Liver (tissue), 9 donors: ENCODE measurements around the gene RPL29. TPM values are rescaled to one million over a fixed set of nuclear protein-coding genes. Genes with fewer than 3 reads are reported as not detected.

Source experiments
- DNase-seq: peaks from one replicate; pipeline ENCODE4 v3.0.0-alpha.2; 2017; ENCODE audit warnings: low spot score
- H3K27ac ChIP-seq, 2 donors: one replicate each; pipeline ENCODE4 v1.7.0; 2013; ENCODE audit warnings: inconsistent platforms in 2 of 2, low read length in 2 of 2, control low read depth in 1 of 2, low read depth in 1 of 2, mild to moderate bottlenecking in 1 of 2
- H3K27me3 ChIP-seq, 4 donors: one replicate each; pipeline versions ENCODE4 v1.6.1 to v1.7.0; 2013; ENCODE audit warnings: low read length in 3 of 4, inconsistent platforms in 1 of 4, mild to moderate bottlenecking in 1 of 4, moderate library complexity in 1 of 4; ENCODE audit not compliant: control insufficient read depth in 4 of 4, insufficient read depth in 4 of 4
- H3K36me3 ChIP-seq, 4 donors: one replicate each; pipeline versions ENCODE4 v1.6.1 to v1.7.0; 2013; ENCODE audit warnings: low read length in 3 of 4, mild to moderate bottlenecking in 3 of 4, low read depth in 1 of 4, moderate library complexity in 1 of 4; ENCODE audit not compliant: control insufficient read depth in 4 of 4, insufficient read depth in 3 of 4
- H3K4me1 ChIP-seq, 4 donors: one replicate each; pipeline versions ENCODE4 v1.6.1 to v1.7.0; 2013; ENCODE audit warnings: low read length in 3 of 4, mild to moderate bottlenecking in 3 of 4, moderate library complexity in 1 of 4; ENCODE audit not compliant: control insufficient read depth in 4 of 4, insufficient read depth in 4 of 4
- H3K4me3 ChIP-seq, 3 donors: one replicate each; pipeline versions ENCODE4 v1.6.1 to v1.7.0; 2013; ENCODE audit warnings: low read length in 3 of 3, control low read depth in 1 of 3, low read depth in 1 of 3, mild to moderate bottlenecking in 1 of 3
- H3K9ac ChIP-seq, 2 donors: one replicate each; pipeline ENCODE4 v1.7.0; 2013; ENCODE audit warnings: low read length in 2 of 2, mild to moderate bottlenecking in 2 of 2, moderate library complexity in 2 of 2, control low read depth in 1 of 2, low read depth in 1 of 2
- H3K9me3 ChIP-seq, 4 donors: one replicate each; pipeline versions ENCODE4 v1.6.1 to v1.7.0; 2013; ENCODE audit warnings: low read length in 3 of 4; ENCODE audit not compliant: control insufficient read depth in 4 of 4
- EGR1 ChIP-seq, 2 donors: IDR thresholded peaks; 2 replicates each; pipeline ENCODE4 v1.6.1; 2016 to 2018; ENCODE audit warnings: antibody characterized with exemption in 2 of 2, low read depth in 2 of 2
- FOXA1 ChIP-seq: IDR thresholded peaks from 2 replicates; pipeline ENCODE4 v1.6.1; 2016; ENCODE audit warnings: antibody characterized with exemption
- FOXA2 ChIP-seq: IDR thresholded peaks from 2 replicates; pipeline ENCODE4 v1.6.1; 2016; ENCODE audit warnings: antibody characterized with exemption
- GABPA ChIP-seq, 2 donors: IDR thresholded peaks in 1 of 2; conservative IDR thresholded peaks in 1 of 2; 2 replicates each; pipeline ENCODE4 v1.6.1; 2016; ENCODE audit warnings: antibody characterized with exemption in 2 of 2, mild to moderate bottlenecking in 1 of 2, moderate library complexity in 1 of 2
- HNF4A ChIP-seq, 2 donors: conservative IDR thresholded peaks; 2 replicates each; pipeline ENCODE4 v1.6.1; 2016; ENCODE audit warnings: antibody characterized with exemption in 2 of 2, mild to moderate bottlenecking in 2 of 2
- JUND ChIP-seq, 2 donors: IDR thresholded peaks; 2 replicates each; pipeline ENCODE4 v1.6.1; 2016; ENCODE audit warnings: antibody characterized with exemption in 2 of 2
- NR2F2 ChIP-seq: IDR thresholded peaks from 2 replicates; pipeline ENCODE4 v1.6.1; 2016; ENCODE audit warnings: antibody characterized with exemption
- RAD21 ChIP-seq, 2 donors: IDR thresholded peaks; 2 replicates each; pipeline ENCODE4 v1.6.1; 2016; ENCODE audit warnings: antibody characterized with exemption in 2 of 2, mild to moderate bottlenecking in 2 of 2
- TAF1 ChIP-seq: conservative IDR thresholded peaks from 2 replicates; pipeline ENCODE4 v1.6.1; 2016; ENCODE audit warnings: antibody characterized with exemption, mild to moderate bottlenecking
- YY1 ChIP-seq: IDR thresholded peaks from 2 replicates; pipeline ENCODE4 v1.6.1; 2016; ENCODE audit warnings: antibody characterized with exemption, mild to moderate bottlenecking
- WGBS: extraction: QIAGEN DNeasy Blood & Tissue Kit; methylation state at CpG from one replicate; pipeline ENCODE4 v1.1.7; 2013; 5-methylcytosine and 5-hydroxymethylcytosine counted together
- polyA plus RNA-seq, 2 donors: library from polyadenylated mRNA; stranded (reverse) in 1 of 2; unstranded in 1 of 2; fragments of 200-250 nt in 1 of 2; fragments of >200 nt in 1 of 2; fragmentation: Nextera tagmentation in 1 of 2; extraction: Ambion mirVana in 1 of 2; gene quantifications; one replicate each; pipeline versions ENCODE4 v1.2.1 to v1.2.3, GENCODE V29; 2013 to 2015
- total RNA-seq, 2 donors: library from RNA; depleted of rRNA; stranded (reverse); fragments of >200 nt; gene quantifications; one replicate each; pipeline ENCODE4 v1.2.3, GENCODE V29; 2014
- TF ChIP-seq, protein P1 (sequence below): IDR thresholded peaks from 2 replicates; pipeline ENCODE4 v1.6.1; 2016; ENCODE audit warnings: antibody characterized with exemption, mild to moderate bottlenecking
- TF ChIP-seq, protein P2 (sequence below): IDR thresholded peaks from 2 replicates; pipeline ENCODE4 v1.6.1; 2016; ENCODE audit warnings: antibody characterized with exemption
- donor health status: healthy.
- donor health status: healthy.
- donor health status: healthy.
- donor health status: healthy.
- donor health status: healthy.

Gene RPL29
- total and polyA plus RNA-seq, 4 donors = 292 to 789 (median 388) TPM

DNA sequence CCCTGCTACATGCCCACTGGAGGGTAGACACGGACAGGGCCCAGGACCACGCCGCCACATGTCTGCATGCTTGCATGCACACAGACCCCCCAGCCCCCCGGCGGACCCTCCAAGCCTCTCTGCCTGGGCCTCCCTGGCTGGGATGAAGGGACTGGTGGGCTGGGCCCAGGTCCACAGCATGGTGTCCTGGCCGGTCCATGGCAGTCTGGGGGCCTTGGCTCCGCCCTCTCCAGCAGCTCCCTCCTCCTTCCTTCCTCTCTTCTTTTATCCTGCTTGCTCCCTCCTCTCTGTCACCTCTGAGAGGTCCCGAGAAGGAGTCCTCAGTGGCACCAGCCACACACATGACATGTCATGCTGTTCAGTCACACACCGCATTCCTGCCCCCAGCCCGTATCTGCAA lies 36.2 kb upstream of the RPL29 start:
- no peak overlapping the region for H3K27ac ChIP-seq
- peaks cover 0 to 2% (median 0%) of the 10 kb centered on the region in 4 donors for H3K9me3 ChIP-seq
- no peak for TF ChIP-seq FOXA2
- no peak for TF ChIP-seq FOXA1
- TF ChIP-seq RAD21 (IDR thresholded peaks at IDR 0.05) = no peak
- TF ChIP-seq, protein P1, sequence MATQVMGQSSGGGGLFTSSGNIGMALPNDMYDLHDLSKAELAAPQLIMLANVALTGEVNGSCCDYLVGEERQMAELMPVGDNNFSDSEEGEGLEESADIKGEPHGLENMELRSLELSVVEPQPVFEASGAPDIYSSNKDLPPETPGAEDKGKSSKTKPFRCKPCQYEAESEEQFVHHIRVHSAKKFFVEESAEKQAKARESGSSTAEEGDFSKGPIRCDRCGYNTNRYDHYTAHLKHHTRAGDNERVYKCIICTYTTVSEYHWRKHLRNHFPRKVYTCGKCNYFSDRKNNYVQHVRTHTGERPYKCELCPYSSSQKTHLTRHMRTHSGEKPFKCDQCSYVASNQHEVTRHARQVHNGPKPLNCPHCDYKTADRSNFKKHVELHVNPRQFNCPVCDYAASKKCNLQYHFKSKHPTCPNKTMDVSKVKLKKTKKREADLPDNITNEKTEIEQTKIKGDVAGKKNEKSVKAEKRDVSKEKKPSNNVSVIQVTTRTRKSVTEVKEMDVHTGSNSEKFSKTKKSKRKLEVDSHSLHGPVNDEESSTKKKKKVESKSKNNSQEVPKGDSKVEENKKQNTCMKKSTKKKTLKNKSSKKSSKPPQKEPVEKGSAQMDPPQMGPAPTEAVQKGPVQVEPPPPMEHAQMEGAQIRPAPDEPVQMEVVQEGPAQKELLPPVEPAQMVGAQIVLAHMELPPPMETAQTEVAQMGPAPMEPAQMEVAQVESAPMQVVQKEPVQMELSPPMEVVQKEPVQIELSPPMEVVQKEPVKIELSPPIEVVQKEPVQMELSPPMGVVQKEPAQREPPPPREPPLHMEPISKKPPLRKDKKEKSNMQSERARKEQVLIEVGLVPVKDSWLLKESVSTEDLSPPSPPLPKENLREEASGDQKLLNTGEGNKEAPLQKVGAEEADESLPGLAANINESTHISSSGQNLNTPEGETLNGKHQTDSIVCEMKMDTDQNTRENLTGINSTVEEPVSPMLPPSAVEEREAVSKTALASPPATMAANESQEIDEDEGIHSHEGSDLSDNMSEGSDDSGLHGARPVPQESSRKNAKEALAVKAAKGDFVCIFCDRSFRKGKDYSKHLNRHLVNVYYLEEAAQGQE = no peak
- TF ChIP-seq NR2F2 = no peak
- no peak for TF ChIP-seq HNF4A (conservative IDR thresholded peaks at IDR 0.05)
- peaks cover 0 to 8% (median 2%) of the 10 kb centered on the region in 4 donors for H3K4me1 ChIP-seq
- no peak for DNase-seq
- WGBS = 95% methylated on average over 10 of the region's 10 CpGs
- no peak overlapping the region for H3K9ac ChIP-seq
- H3K27me3 ChIP-seq = no peaks in the 10 kb centered on the region
- no peaks in the 10 kb centered on the region for H3K36me3 ChIP-seq
- H3K4me3 ChIP-seq = no peak overlapping the region

DNA sequence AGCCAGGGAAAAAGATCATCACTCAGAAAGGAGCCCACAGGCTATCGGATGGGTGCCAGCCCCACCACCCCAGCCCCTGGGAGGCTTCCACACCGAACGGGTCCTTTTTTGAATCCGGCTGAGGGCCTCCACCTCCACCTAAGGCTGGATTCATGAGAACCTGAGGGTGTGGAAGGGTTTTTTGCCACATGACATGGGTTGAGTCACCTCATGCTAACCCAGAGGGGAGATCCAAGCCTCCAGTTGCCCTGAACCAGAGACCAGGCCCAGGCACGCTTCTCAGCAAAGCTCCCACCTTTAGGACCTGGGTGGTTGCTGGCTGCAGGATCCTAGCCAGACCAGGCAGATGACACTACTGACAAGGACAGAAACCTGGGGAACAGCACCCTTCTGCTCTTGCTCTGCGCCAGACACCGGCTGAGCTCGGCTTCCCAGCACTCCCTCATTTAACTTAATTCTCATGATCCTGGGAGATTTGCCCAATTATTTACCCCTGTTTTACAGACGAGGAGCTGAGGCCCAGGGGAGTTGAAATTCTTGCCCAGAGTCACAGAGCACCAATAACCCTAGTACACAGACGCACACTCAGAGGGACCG lies 35.1 kb upstream of the RPL29 start:
- 96% methylated on average over 11 of the region's 11 CpGs for WGBS
- H3K27ac ChIP-seq = no peak overlapping the region
- peaks cover 0 to 8% (median 2%) of the 10 kb centered on the region in 4 donors for H3K4me1 ChIP-seq
- no peaks in the 10 kb centered on the region for H3K36me3 ChIP-seq
- H3K27me3 ChIP-seq = no peaks in the 10 kb centered on the region
- DNase-seq = no peak
- H3K9ac ChIP-seq = no peak overlapping the region
- TF ChIP-seq RAD21 (IDR thresholded peaks at IDR 0.05) = no peak
- TF ChIP-seq EGR1 (IDR thresholded peaks at IDR 0.05; ENCODE audit: low read depth in 2 of 2) = no peak
- no peak for TF ChIP-seq TAF1
- TF ChIP-seq JUND (IDR thresholded peaks at IDR 0.05) = no peak
- TF ChIP-seq, protein P2, sequence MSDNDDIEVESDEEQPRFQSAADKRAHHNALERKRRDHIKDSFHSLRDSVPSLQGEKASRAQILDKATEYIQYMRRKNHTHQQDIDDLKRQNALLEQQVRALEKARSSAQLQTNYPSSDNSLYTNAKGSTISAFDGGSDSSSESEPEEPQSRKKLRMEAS = no peak
- TF ChIP-seq, protein P1 = no peak
- H3K4me3 ChIP-seq = no peak overlapping the region
- H3K9me3 ChIP-seq = peaks cover 0 to 2% (median 0%) of the 10 kb centered on the region in 4 donors

DNA sequence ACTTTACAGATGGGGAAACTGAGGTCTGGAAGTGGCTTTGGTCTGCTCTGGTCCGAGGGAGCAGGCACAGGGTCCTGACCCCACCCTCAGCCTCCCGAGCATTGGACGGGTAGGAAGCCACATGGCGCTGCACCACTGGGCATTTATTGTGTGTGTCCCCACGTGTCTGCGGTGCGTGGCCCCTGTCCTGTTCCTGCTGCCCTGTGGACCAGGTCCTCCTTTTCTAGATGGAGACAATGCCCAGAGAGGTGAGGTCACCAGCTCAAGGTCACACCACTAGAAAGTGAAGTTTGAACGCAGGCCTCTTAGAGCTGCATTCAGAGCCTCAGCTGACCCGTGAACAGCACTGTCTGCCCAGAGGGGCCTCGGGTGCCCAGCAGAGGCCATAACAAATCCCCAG lies 33.8 kb upstream of the RPL29 start:
- no peak overlapping the region for H3K4me3 ChIP-seq
- H3K4me1 ChIP-seq = peaks cover 0 to 8% (median 2%) of the 10 kb centered on the region in 4 donors
- H3K36me3 ChIP-seq = no peaks in the 10 kb centered on the region
- H3K27ac ChIP-seq = no peak overlapping the region
- DNase-seq = no peak
- H3K9ac ChIP-seq = no peak overlapping the region
- peaks cover 0 to 2% (median 0%) of the 10 kb centered on the region in 4 donors for H3K9me3 ChIP-seq
- no peaks in the 10 kb centered on the region for H3K27me3 ChIP-seq
- 90% methylated on average over 10 of the region's 10 CpGs for WGBS
- no peak for TF ChIP-seq NR2F2
- TF ChIP-seq RAD21 (IDR thresholded peaks at IDR 0.05) = no peak
- no peak for TF ChIP-seq YY1
- no peak for TF ChIP-seq GABPA (IDR thresholded peaks at IDR 0.05 in 1 of 2, conservative IDR thresholded peaks at IDR 0.05 in 1 of 2)
- no peak for TF ChIP-seq JUND (IDR thresholded peaks at IDR 0.05)
